H9 (cell line): Measurements from ENCODE around the gene RPS27. TPM values are rescaled to one million over a fixed set of nuclear protein-coding genes. Genes with fewer than 3 reads are reported as not detected.

Source experiments
- DNase-seq: peaks from one replicate; pipeline ENCODE4 v3.0.0-alpha.2; 2017
- H2AFZ ChIP-seq: one replicate; pipeline ENCODE4 v1.6.1; 2013; ENCODE audit warnings: mild to moderate bottlenecking, low read length, control low read depth, moderate library complexity
- H2AK5ac ChIP-seq: 2 replicates; pipeline ENCODE4 v1.6.1; 2013; ENCODE audit warnings: low read length, control low read depth, mixed read lengths; ENCODE audit not compliant: insufficient read length
- H2BK120ac ChIP-seq: one replicate; pipeline ENCODE4 v1.6.1; 2013; ENCODE audit warnings: low read depth, mild to moderate bottlenecking, low read length, control low read depth, inconsistent platforms; ENCODE audit not compliant: poor library complexity, severe bottlenecking
- H2BK12ac ChIP-seq: 2 replicates; pipeline ENCODE4 v1.6.1; 2013; ENCODE audit warnings: low read length, control low read depth, mixed read lengths, low read depth; ENCODE audit not compliant: insufficient read length
- H2BK15ac ChIP-seq: 2 replicates; pipeline ENCODE4 v1.6.1; 2013; ENCODE audit warnings: low read depth, low read length, control low read depth
- H2BK20ac ChIP-seq: one replicate; pipeline ENCODE4 v1.6.1; 2013; ENCODE audit warnings: low read depth, mild to moderate bottlenecking, low read length, control low read depth, inconsistent platforms; ENCODE audit not compliant: poor library complexity, severe bottlenecking
- H2BK5ac ChIP-seq: 2 replicates; pipeline ENCODE4 v1.6.1; 2013; ENCODE audit warnings: low read length, control low read depth, mixed read lengths; ENCODE audit not compliant: insufficient read length
- H3K14ac ChIP-seq: 2 replicates; pipeline ENCODE4 v1.6.1; 2013; ENCODE audit warnings: low read length, control low read depth; ENCODE audit not compliant: insufficient read depth
- H3K18ac ChIP-seq: 2 replicates; pipeline ENCODE4 v1.6.1; 2013; ENCODE audit warnings: low read depth, mild to moderate bottlenecking, mixed read lengths, low read length, control low read depth; ENCODE audit not compliant: insufficient read length
- H3K23ac ChIP-seq: 2 replicates; pipeline ENCODE4 v1.6.1; 2013; ENCODE audit warnings: low read length, control low read depth, mixed read lengths, low read depth; ENCODE audit not compliant: insufficient read length
- H3K23me2 ChIP-seq: 2 replicates; pipeline ENCODE4 v1.6.1; 2013; ENCODE audit warnings: low read depth, mild to moderate bottlenecking, mixed read lengths, low read length, control low read depth; ENCODE audit not compliant: insufficient read length, poor library complexity, severe bottlenecking
- H3K27ac ChIP-seq: 2 replicates; pipeline ENCODE4 v1.5.1; 2013; ENCODE audit warnings: low read length, control low read depth, mixed read lengths, low read depth; ENCODE audit not compliant: insufficient read length
- H3K27me3 ChIP-seq: 2 replicates; pipeline ENCODE4 v1.6.1; 2013; ENCODE audit warnings: low read length, control low read depth, inconsistent platforms; ENCODE audit not compliant: insufficient read depth
- H3K4ac ChIP-seq: 2 replicates; pipeline ENCODE4 v1.6.1; 2013; ENCODE audit warnings: low read depth, mild to moderate bottlenecking, control low read depth, inconsistent platforms, low read length, moderate library complexity
- H3K4me1 ChIP-seq: 2 replicates; pipeline ENCODE4 v1.6.1; 2013; ENCODE audit warnings: low read length, control low read depth, inconsistent platforms; ENCODE audit not compliant: insufficient read depth
- H3K4me2 ChIP-seq: 2 replicates; pipeline ENCODE4 v1.6.1; 2013; ENCODE audit warnings: low read length, control low read depth, mixed read lengths; ENCODE audit not compliant: insufficient read length, insufficient read depth
- H3K56ac ChIP-seq: 2 replicates; pipeline ENCODE4 v1.6.1; 2013; ENCODE audit warnings: low read depth, mild to moderate bottlenecking, mixed read lengths, low read length, control low read depth; ENCODE audit not compliant: insufficient read length
- H3K79me1 ChIP-seq: 2 replicates; pipeline ENCODE4 v1.6.1; 2013; ENCODE audit warnings: low read depth, mild to moderate bottlenecking, moderate library complexity, low read length, control low read depth, inconsistent platforms; ENCODE audit not compliant: insufficient read depth, poor library complexity, severe bottlenecking
- H3K79me2 ChIP-seq: 2 replicates; pipeline ENCODE4 v1.6.1; 2013; ENCODE audit warnings: low read length, control low read depth, inconsistent platforms; ENCODE audit not compliant: insufficient read depth
- H3K9ac ChIP-seq: 2 replicates; pipeline ENCODE4 v1.6.1; 2013; ENCODE audit warnings: low read length, control low read depth, mixed read lengths; ENCODE audit not compliant: insufficient read length; ENCODE audit errors: extremely low read depth
- H3K9me3 ChIP-seq: one replicate; pipeline ENCODE4 v1.6.1; 2013; ENCODE audit warnings: low read depth, low read length, inconsistent platforms; ENCODE audit not compliant: control insufficient read depth
- H3T11ph ChIP-seq: one replicate; pipeline ENCODE4 v1.6.1; 2013; ENCODE audit warnings: mild to moderate bottlenecking, low read length, control low read depth, inconsistent platforms
- H4K20me1 ChIP-seq: one replicate; pipeline ENCODE4 v1.6.1; 2013; ENCODE audit not compliant: control insufficient read depth, insufficient read length, insufficient read depth
- H4K5ac ChIP-seq: 2 replicates; pipeline ENCODE4 v1.6.1; 2013; ENCODE audit warnings: low read depth, mild to moderate bottlenecking, mixed read lengths, low read length, control low read depth; ENCODE audit not compliant: insufficient read length
- H4K8ac ChIP-seq: replicated peaks from 2 replicates; pipeline ENCODE4 v1.6.1; 2013; ENCODE audit warnings: low read length, control low read depth, mixed read lengths, low read depth; ENCODE audit not compliant: insufficient read length
- H4K91ac ChIP-seq: 2 replicates; pipeline ENCODE4 v1.6.1; 2013; ENCODE audit warnings: low read depth, mild to moderate bottlenecking, moderate library complexity, mixed read lengths, low read length, control low read depth; ENCODE audit not compliant: insufficient read length
- H3K27ac Mint-ChIP-seq, 3 experiments: 2 replicates in 2 of 3; 3 replicates in 1 of 3; pipeline ENCODE4 v1.8.0; 2020 to 2021; ENCODE audit warnings: mixed read lengths in 3 of 3, mild to moderate bottlenecking in 1 of 3, moderate library complexity in 1 of 3
- H3K27me3 Mint-ChIP-seq: 2 replicates; pipeline ENCODE4 v1.8.0; 2021; ENCODE audit warnings: low read depth, mild to moderate bottlenecking, moderate library complexity, mixed read lengths
- H3K36me3 Mint-ChIP-seq, 3 experiments: 2 replicates in 2 of 3; 3 replicates in 1 of 3; pipeline ENCODE4 v1.8.0; 2020 to 2021; ENCODE audit warnings: low read depth in 3 of 3, mixed read lengths in 3 of 3; ENCODE audit not compliant: insufficient read depth in 1 of 3
- H3K4me1 Mint-ChIP-seq, 2 experiments: 2 replicates each; pipeline ENCODE4 v1.8.0; 2020; ENCODE audit warnings: mixed read lengths in 2 of 2
- H3K4me3 Mint-ChIP-seq, 2 experiments: 2 replicates in 1 of 2; 3 replicates in 1 of 2; pipeline ENCODE4 v1.8.0; 2020 to 2021; ENCODE audit warnings: mild to moderate bottlenecking in 2 of 2, mixed read lengths in 2 of 2, moderate library complexity in 1 of 2
- H3K9me3 Mint-ChIP-seq, 2 experiments: 2 replicates in 1 of 2; 3 replicates in 1 of 2; pipeline ENCODE4 v1.8.0; 2020; ENCODE audit warnings: mild to moderate bottlenecking in 2 of 2, mixed read lengths in 2 of 2, moderate library complexity in 1 of 2
- WGBS: extraction: QIAGEN DNeasy Blood & Tissue Kit; methylation state at CpG from one replicate; pipeline ENCODE4 v1.1.7; 2013; ENCODE audit warnings: missing lambda C conversion rate, low lambda C conversion rate, mixed read lengths; ENCODE audit not compliant: insufficient read length; ENCODE audit errors: extremely low coverage; 5-methylcytosine and 5-hydroxymethylcytosine counted together
- total RNA-seq: library from RNA; stranded (reverse); gene quantifications from 2 replicates; pipeline ENCODE4 v1.2.1, GENCODE V29; 2021
- TF ChIP-seq, protein P1 (sequence below): fragments of 200-600 bp; sonication (generic); conservative IDR thresholded peaks from 3 replicates; pipeline ENCODE4 v1.8.0; 2021; ENCODE audit warnings: antibody characterized with exemption, mild to moderate bottlenecking

The RPS27 gene
- total RNA-seq, 1 experiment from 2014 or later = 2,321 TPM

DNA sequence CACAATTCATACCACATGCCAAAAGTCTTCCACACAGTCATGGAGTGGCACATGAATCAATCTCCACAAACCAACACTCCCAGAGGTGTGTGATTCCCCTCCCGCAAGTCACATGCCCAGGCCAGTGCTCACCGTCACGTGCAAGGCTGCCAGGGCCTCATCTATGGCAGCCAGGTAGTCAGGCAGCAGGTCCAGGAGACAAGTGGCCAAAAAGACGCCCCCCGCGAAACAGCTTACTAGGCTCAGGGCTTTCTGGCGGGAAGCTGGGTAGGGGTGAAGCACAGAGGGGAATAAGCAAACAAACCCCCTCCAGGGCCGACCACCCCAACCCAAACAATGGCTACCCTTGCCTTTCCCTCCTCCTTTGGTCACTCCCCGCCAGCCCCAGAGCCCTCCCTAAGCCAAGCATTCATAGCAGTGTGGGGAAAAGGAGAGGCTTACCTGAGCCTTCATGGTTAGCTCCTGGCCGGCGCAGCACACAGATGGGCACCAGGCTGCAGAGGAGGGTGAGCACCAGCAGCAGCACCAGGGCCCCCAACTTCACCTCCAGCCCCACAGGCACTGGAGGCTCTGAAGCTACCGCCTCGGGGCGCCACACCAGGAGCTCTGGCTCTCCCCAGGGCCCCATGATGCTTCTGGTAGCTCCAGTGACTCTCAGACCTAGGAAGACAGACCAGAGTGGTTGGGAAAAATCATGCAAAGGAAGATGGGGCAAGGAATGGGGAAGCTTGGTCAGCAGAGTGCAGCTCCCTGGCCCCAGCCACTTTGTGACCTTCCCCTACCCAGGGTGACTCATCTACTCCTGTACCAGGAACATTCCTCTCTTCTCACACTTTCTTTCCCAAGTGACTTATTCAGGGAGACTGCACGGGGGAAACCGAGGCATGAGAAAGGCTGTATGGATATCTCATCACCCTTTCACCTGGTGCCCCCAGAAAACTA lies 28.2 kb upstream of the RPS27 start:
- no peaks in the 10 kb centered on the region for H3K27me3 Mint-ChIP-seq
- Histone ChIP-seq H3K23ac (no peak overlapping the region), H3K56ac (no peak overlapping the region), H3K27ac (no peak overlapping the region), H3K27me3 (no peaks in the 10 kb centered on the region), H3K9ac (peak overlapping the region; percentile 96), H2AK5ac (no peak overlapping the region), H2BK120ac (no peak overlapping the region), H3K79me1 (peaks cover 10% of the 10 kb centered on the region), H3K4me2 (peak overlapping the region; percentile 96), H3K9me3 (no peaks in the 10 kb centered on the region), H2BK20ac (no peak overlapping the region), H3T11ph (no peak overlapping the region), H2BK15ac (no peak overlapping the region), H3K79me2 (peaks cover 21% of the 10 kb centered on the region; the same call in 1 of the 2 replicates), H4K8ac (no peak overlapping the region), H4K91ac (no peak overlapping the region), H2BK5ac (no peak overlapping the region), H3K23me2 (peaks cover 29% of the 10 kb centered on the region), H2BK12ac (no peak overlapping the region), H4K5ac (no peak overlapping the region), H2AFZ (no peak overlapping the region), H3K18ac (peak overlapping the region; percentile 42), H3K4ac (no peak overlapping the region), H3K4me1 (no peaks in the 10 kb centered on the region), H4K20me1 (no peaks in the 10 kb centered on the region), H3K14ac (no peak overlapping the region)
- TF ChIP-seq, protein P1, sequence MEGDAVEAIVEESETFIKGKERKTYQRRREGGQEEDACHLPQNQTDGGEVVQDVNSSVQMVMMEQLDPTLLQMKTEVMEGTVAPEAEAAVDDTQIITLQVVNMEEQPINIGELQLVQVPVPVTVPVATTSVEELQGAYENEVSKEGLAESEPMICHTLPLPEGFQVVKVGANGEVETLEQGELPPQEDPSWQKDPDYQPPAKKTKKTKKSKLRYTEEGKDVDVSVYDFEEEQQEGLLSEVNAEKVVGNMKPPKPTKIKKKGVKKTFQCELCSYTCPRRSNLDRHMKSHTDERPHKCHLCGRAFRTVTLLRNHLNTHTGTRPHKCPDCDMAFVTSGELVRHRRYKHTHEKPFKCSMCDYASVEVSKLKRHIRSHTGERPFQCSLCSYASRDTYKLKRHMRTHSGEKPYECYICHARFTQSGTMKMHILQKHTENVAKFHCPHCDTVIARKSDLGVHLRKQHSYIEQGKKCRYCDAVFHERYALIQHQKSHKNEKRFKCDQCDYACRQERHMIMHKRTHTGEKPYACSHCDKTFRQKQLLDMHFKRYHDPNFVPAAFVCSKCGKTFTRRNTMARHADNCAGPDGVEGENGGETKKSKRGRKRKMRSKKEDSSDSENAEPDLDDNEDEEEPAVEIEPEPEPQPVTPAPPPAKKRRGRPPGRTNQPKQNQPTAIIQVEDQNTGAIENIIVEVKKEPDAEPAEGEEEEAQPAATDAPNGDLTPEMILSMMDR = no peak
- peaks cover 33 to 40% (median 36%) of the 10 kb centered on the region in 3 experiments for H3K36me3 Mint-ChIP-seq
- WGBS = no CpG with 5 or more reads among the region's 16 CpGs
- H3K27ac Mint-ChIP-seq = peak overlapping the region; percentile 92 to 99 (median 97)
- DNase-seq = no peak
- H3K9me3 Mint-ChIP-seq = peaks cover 0 to 4% of the 10 kb centered on the region in 2 experiments; a peak in 2 of 5 replicates
- H3K4me1 Mint-ChIP-seq = peaks cover 45 to 61% of the 10 kb centered on the region in 2 experiments
- H3K4me3 Mint-ChIP-seq = peak overlapping the region; percentile 89 to 94
